PC-9 (cell line): ENCODE measurements around the gene ELMO3. TPM values are rescaled to one million over a fixed set of nuclear protein-coding genes. Genes with fewer than 3 reads are reported as not detected.
A peak's percentile ranks its signal among the peaks of the same experiment; 100 is the strongest.

ENCODE experiments used
- BruUV-seq: library from RNA; stranded (reverse); fragments of 400-500 nt; replicated peaks from 2 replicates; lab custom pipeline; 2021; lab: Mats Ljungman, UMichigan
- CTCF ChIA-PET: fragments of 300-600 bp; sonication (Branson Sonifier 250); formaldehyde crosslinking; loops from one replicate; lab custom pipeline; 2022; ENCODE audit warnings: antibody characterized with exemption; lab: Charles Lee
- POLR2A ChIA-PET: fragments of 300-600 bp; sonication (Branson Sonifier 250); formaldehyde crosslinking; loops from one replicate; lab custom pipeline; 2022; ENCODE audit warnings: antibody characterized with exemption; ENCODE audit not compliant: unreplicated experiment; lab: Charles Lee
- DNase-seq, 2 experiments: peaks; one replicate each; pipeline versions ENCODE4 v3.0.0 to v3.0.0-alpha.2; 2015 to 2022; ENCODE audit warnings: mixed read lengths in 1 of 2
- H2AFZ ChIP-seq: fragments of 200-600 bp; sonication (generic); 2 replicates; pipeline ENCODE4 v1.8.1; 2017; ENCODE audit warnings: antibody characterized with exemption
- H3F3A ChIP-seq: fragments of 200-600 bp; sonication (generic); 2 replicates; pipeline ENCODE4 v1.8.1; 2017; ENCODE audit warnings: antibody characterized with exemption, mild to moderate bottlenecking, low read depth; ENCODE audit not compliant: insufficient read depth
- H3K27ac ChIP-seq: fragments of 200-600 bp; sonication (generic); 2 replicates; pipeline ENCODE4 v1.6.1; 2016; ENCODE audit warnings: mixed run types
- H3K27me3 ChIP-seq: fragments of 200-600 bp; sonication (generic); 2 replicates; pipeline ENCODE4 v1.6.1; 2016; ENCODE audit warnings: low read depth, mixed run types; ENCODE audit not compliant: insufficient read depth
- H3K36me3 ChIP-seq: fragments of 200-600 bp; sonication (generic); 2 replicates; pipeline ENCODE4 v1.6.1; 2016; ENCODE audit warnings: low read depth, mixed run types
- H3K4me1 ChIP-seq: fragments of 200-600 bp; sonication (generic); replicated peaks from 2 replicates; pipeline ENCODE4 v1.6.1; 2016; ENCODE audit warnings: mixed run types; ENCODE audit not compliant: insufficient read depth
- H3K4me2 ChIP-seq: fragments of 200-600 bp; sonication (generic); 2 replicates; pipeline ENCODE4 v1.6.1; 2017; ENCODE audit warnings: mixed run types
- H3K4me3 ChIP-seq: fragments of 200-600 bp; sonication (generic); 2 replicates; pipeline ENCODE4 v1.6.1; 2016; ENCODE audit warnings: mixed run types
- H3K79me2 ChIP-seq: fragments of 200-600 bp; sonication (generic); 2 replicates; pipeline ENCODE4 v1.6.1; 2017; ENCODE audit warnings: low read depth, mixed run types
- H3K9me2 ChIP-seq: fragments of 200-600 bp; sonication (generic); 2 replicates; pipeline ENCODE4 v1.8.1; 2017; ENCODE audit warnings: mild to moderate bottlenecking; ENCODE audit not compliant: insufficient read depth
- H3K9me3 ChIP-seq: fragments of 200-600 bp; sonication (generic); 2 replicates; pipeline ENCODE4 v1.8.1; 2016; ENCODE audit warnings: low read depth; ENCODE audit not compliant: insufficient read depth
- H4K20me1 ChIP-seq: fragments of 200-600 bp; sonication (generic); 2 replicates; pipeline ENCODE4 v1.8.1; 2017; ENCODE audit not compliant: insufficient read depth
- CTCF ChIP-seq: fragments of 200-600 bp; sonication (generic); conservative IDR thresholded peaks from 2 replicates; pipeline ENCODE4 v1.6.1; 2017; ENCODE audit warnings: mixed run types, antibody characterized with exemption, mild to moderate bottlenecking, moderate library complexity
- EZH2 ChIP-seq: fragments of 200-600 bp; sonication (generic); IDR thresholded peaks from 2 replicates; pipeline ENCODE4 v1.8.0; 2017; ENCODE audit warnings: antibody characterized with exemption, low read depth
- intact Hi-C: fragments of 100-400 bp; cut with micrococcal nuclease; formaldehyde crosslinking; loops from one replicate; pipeline ENCODE4 v1.10.0; 2022; ENCODE audit not compliant: unreplicated experiment
- total RNA-seq: library from RNA; stranded (reverse); gene quantifications from 2 replicates; pipeline ENCODE4 v1.2.3, GENCODE V29; 2021

The ELMO3 gene
- total RNA-seq, 1 experiment from 2014 or later, result 32.4 TPM

- CTCF ChIA-PET, result no interaction called here
- peak in 1 of 2 experiments; percentile 20 for DNase-seq
- Histone ChIP-seq H3K4me2 (no peak overlapping the region), H2AFZ (no peak overlapping the region), H3K4me1 (peaks cover 36% of the 10 kb centered on the region), H3K4me3 (no peak overlapping the region), H3K27me3 (no peaks in the 10 kb centered on the region), H3K9me3 (no peaks in the 10 kb centered on the region), H3K36me3 (no peaks in the 10 kb centered on the region), H3F3A (peaks cover 16% of the 10 kb centered on the region; the same call in 1 of the 2 replicates), H3K27ac (no peak overlapping the region), H3K9me2 (no peaks in the 10 kb centered on the region), H3K79me2 (peaks cover 13% of the 10 kb centered on the region), H4K20me1 (peaks cover 2% of the 10 kb centered on the region; the same call in 1 of the 2 replicates)
- intact Hi-C loops, result no loop called here
- no TSS peak for BruUV-seq
- POLR2A ChIA-PET, result no interaction called here
- TF ChIP-seq EZH2 (no peak), CTCF (no peak)
Observed at GRCh38 chr16:67188323-67188722, 10.6 kb upstream of the ELMO3 start.

GRCh38 chr16:67188798-67189197, 10.1 kb upstream of the ELMO3 start:
- POLR2A ChIA-PET, result no interaction called here
- TF ChIP-seq CTCF, result no peak
- no peak for TF ChIP-seq EZH2
- peaks cover 18% of the 10 kb centered on the region for H3K79me2 ChIP-seq
- H3K4me1 ChIP-seq, result peaks cover 41% of the 10 kb centered on the region
- no peak overlapping the region for H2AFZ ChIP-seq
- CTCF ChIA-PET, result no interaction called here
- no peak overlapping the region for H3K27ac ChIP-seq
- no peaks in the 10 kb centered on the region for H3K36me3 ChIP-seq
- no peaks in the 10 kb centered on the region for H3K9me3 ChIP-seq
- H3F3A ChIP-seq, result peaks cover 20% of the 10 kb centered on the region; the same call in 1 of the 2 replicates
- peaks cover 6% of the 10 kb centered on the region; the same call in 1 of the 2 replicates for H4K20me1 ChIP-seq
- H3K9me2 ChIP-seq, result no peaks in the 10 kb centered on the region
- DNase-seq, result peak in 1 of 2 experiments; percentile 27
- no TSS peak for BruUV-seq
- no peak overlapping the region for H3K4me2 ChIP-seq
- intact Hi-C loops, result no loop called here
- H3K27me3 ChIP-seq, result no peaks in the 10 kb centered on the region
- no peak overlapping the region for H3K4me3 ChIP-seq

- peaks cover 28% of the 10 kb centered on the region for H3F3A ChIP-seq
- no peaks in the 10 kb centered on the region for H3K9me3 ChIP-seq
- no peaks in the 10 kb centered on the region for H3K27me3 ChIP-seq
- no peak within 1 kb of the TSS for H2AFZ ChIP-seq
- H3K36me3 ChIP-seq, result 0 out of 2 replicates have a peak, but pooled peaks cover 10% of the 10 kb centered on the region
- no peak for TF ChIP-seq EZH2
- no peak for TF ChIP-seq CTCF
- H3K4me3 ChIP-seq, result no peak within 1 kb of the TSS
- H4K20me1 ChIP-seq, result peaks cover 9% of the 10 kb centered on the region
- H3K4me1 ChIP-seq, result peaks cover 40% of the 10 kb centered on the region
- DNase-seq, result no peak
- peaks cover 30% of the 10 kb centered on the region for H3K79me2 ChIP-seq
- intact Hi-C loops, result loop anchor here (10.0 kb wide), 2 partner anchors 205 to 275 kb away; partner anchors contain the start of gene TPPP3
- no peak within 1 kb of the TSS for H3K4me2 ChIP-seq
- CTCF ChIA-PET, result no interaction called here
- no peaks in the 10 kb centered on the region for H3K9me2 ChIP-seq
- no peak within 1 kb of the TSS for H3K27ac ChIP-seq
- no TSS peak for BruUV-seq
- POLR2A ChIA-PET, result interaction anchor here (0.5 kb wide), 1 partner anchor 18 kb away, joined by 3 read pairs; no protein-coding TSS in a partner anchor
Observed at GRCh38 chr16:67190041-67190440, 8.9 kb upstream of the ELMO3 start, which contains the start of gene EXOC3L1. Gene EXOC3L1 (minus strand): TSS chr16:67190136. CDS start chr16:67189676, 460 bp downstream.
